ENCODE data around the gene ETS2.
A peak's percentile ranks its signal among the peaks of the same experiment; 100 is the strongest.

The ETS2 gene

GRCh38 chr21:38861056-38861455 is 55.3 kb downstream of the ETS2 start:
- no peak for DNase-seq (ENCODE audit: low read depth)
- no peak for TF ChIP-seq CTCF (conservative IDR thresholded peaks at IDR 0.05; ENCODE audit: low read length)
- H3K4me3 ChIP-seq (ENCODE audit: low read length): no peak overlapping the region

GRCh38 chr21:38861989-38862683 is 56.4 kb downstream of the ETS2 start:
- no peak overlapping the region for H3K4me3 ChIP-seq (ENCODE audit: low read length)
- DNase-seq (ENCODE audit: low read depth): peak; percentile 66
- no peak for TF ChIP-seq CTCF (conservative IDR thresholded peaks at IDR 0.05; ENCODE audit: low read length)

- H3K4me3 ChIP-seq (ENCODE audit: low read length): no peak overlapping the region
- DNase-seq (ENCODE audit: low read depth): no peak
- TF ChIP-seq CTCF (conservative IDR thresholded peaks at IDR 0.05; ENCODE audit: low read length): no peak
Observed at GRCh38 chr21:38863291-38863690, 57.6 kb downstream of the ETS2 start.

- DNase-seq (ENCODE audit: low read depth): no peak
- no peak for TF ChIP-seq CTCF (conservative IDR thresholded peaks at IDR 0.05; ENCODE audit: low read length)
- H3K4me3 ChIP-seq (ENCODE audit: low read length): no peak overlapping the region
Observed at GRCh38 chr21:38863843-38864363, 58.2 kb downstream of the ETS2 start.

- no peak overlapping the region for H3K4me3 ChIP-seq (ENCODE audit: low read length)
- no peak for TF ChIP-seq CTCF (conservative IDR thresholded peaks at IDR 0.05; ENCODE audit: low read length)
- no peak for DNase-seq (ENCODE audit: low read depth)
Observed at GRCh38 chr21:38864964-38865363, 59.2 kb downstream of the ETS2 start.

GRCh38 chr21:38869196-38869595 is 63.5 kb downstream of the ETS2 start:
- no peak overlapping the region for H3K4me3 ChIP-seq (ENCODE audit: low read length)
- DNase-seq (ENCODE audit: low read depth): no peak
- no peak for TF ChIP-seq CTCF (conservative IDR thresholded peaks at IDR 0.05; ENCODE audit: low read length)

GRCh38 chr21:38869946-38870345 is 64.2 kb downstream of the ETS2 start:
- no peak for TF ChIP-seq CTCF (conservative IDR thresholded peaks at IDR 0.05; ENCODE audit: low read length)
- H3K4me3 ChIP-seq (ENCODE audit: low read length): no peak overlapping the region
- DNase-seq (ENCODE audit: low read depth): no peak

Data from AG10803 (cell line).